GM21515 (cell line): Measurements from ENCODE around the gene OPCML.

Source experiments
- ATAC-seq: cut with Tn5 transposase; IDR thresholded peaks from one replicate; pipeline ENCODE4 v1.9.1; 2021; ENCODE audit not compliant: unreplicated experiment

Gene OPCML

DNA sequence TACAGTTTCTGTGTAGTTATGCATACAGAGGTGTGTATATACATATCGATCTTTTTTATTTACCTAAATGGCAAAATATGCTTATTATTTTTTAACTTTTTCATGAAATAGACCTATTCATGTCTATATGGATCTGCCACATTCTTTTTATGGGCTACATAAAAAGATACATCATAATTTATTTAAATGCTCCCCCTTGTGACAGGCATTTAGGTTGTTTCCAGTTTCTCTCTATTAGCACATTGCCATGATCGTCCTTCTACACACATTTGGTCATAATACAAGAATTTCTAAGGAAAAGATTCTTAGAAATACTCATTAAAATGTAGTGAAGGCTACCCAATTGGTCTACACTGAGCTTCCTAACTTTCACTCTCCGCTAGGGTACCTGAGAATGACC lies 1067.4 kb downstream of the OPCML start:
- no peak for ATAC-seq

DNA sequence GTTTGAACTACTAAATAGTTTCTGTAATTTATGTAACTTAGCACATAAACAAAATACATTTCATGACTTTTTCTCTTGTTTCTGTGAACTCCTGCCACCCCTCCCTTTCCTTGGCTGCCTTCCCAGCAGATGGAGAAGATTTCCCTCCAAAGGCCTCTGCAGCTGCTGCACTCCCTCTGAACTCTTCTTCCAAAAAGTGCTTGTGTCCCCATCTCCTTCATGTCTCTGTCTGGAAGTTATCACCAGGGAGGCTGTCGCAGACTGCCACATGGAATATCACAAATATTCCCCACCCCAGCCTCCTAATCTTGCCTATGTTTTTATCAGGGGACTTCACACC lies 1068.3 kb downstream of the OPCML start:
- no peak for ATAC-seq

DNA sequence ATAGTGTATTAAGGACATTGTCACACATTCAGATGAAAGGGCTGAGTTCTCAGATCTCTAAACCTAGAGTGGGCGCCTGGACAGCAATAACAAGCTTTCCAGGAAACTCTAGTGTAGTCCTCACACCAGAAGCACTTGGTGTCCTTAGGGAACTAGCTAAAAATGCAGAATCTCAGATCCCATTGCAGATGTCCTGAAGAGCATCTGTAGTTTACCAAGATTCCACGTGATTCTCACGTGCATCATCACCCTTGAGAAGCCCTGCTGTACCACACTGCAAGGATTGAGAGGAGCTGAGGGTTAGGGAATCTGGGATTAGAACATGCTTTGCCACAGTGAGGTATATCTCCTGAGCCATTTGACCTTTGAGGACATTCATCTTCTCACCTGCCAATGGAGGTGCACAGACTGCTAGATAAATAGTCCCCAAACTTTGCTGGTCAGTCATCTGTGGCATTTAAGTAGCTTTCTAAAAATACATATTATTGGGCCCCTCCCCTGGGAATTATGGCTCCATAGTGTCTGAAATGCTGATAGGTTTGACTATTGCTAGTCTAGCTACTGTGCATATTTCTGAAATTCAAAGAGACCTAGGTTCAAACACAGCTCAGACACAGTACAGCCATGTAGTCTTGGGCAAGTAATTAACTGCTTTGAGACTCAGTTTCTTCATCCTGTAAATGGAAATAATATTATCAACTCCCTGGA lies 1068.9 kb downstream of the OPCML start:
- ATAC-seq: no peak

DNA sequence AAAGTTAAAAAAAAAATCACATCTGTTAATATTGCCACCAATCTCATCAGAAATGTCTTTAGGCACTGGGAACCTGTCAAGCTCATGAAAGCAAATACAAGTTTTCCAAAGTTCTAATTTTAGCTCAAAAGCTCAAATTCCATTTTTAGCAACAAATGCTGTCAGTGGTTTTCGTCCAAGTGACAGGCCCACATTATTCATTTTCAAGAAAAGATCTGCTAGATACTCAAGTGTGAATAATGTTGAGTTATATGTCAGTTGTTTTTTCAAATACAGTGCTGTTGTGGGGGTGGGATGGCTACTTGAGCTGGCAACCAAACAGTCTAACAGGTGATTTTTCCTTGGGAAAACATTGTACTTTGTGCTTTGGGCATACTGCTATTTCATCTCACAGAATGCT lies 1072.6 kb downstream of the OPCML start:
- ATAC-seq: no peak

DNA sequence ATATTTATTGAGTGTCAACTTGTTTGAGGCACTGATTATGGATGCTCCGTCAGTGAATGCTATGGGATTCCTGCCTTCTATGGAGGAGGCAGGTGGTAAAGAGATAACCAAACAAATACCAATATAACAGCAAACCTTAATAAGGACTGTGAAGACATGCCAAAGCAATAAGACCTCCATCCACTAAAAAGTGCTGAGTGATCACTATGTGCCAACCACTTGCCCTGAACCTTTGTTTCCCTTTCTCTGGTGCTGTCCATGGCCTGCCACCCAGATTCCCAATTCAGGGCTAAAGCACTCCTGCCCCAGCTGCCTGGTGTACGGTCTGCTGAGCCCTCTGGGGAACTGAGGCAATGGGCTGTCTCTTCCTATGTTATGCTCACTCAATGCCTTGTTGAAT lies 1074.9 kb downstream of the OPCML start:
- no peak for ATAC-seq

DNA sequence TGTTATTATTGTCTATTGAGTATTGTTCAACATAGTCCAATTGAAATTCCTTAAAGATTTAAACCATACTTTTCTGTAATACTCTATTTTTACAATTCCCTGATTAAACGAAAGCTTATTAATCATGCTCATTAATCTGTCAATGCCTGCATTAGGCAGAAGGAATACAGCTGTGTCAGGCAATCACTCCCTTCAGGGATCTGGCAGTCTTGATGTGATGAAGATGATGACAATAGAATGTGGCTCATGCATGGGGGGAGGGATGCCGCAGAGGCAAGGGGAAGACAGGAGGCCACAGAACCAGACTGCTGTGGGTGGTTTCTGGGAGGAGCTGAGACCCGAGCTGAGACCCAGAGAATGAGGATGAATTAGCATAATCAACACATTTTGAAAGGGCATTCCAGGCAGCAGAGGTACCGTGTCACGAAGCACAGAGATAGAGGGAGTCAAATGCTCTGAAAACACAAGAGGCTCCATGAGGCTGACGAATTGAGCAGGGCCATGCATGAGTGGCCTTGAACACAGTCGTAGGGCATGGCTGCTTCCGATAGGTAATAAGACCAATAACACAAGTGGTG lies 1075.5 kb downstream of the OPCML start:
- ATAC-seq: no peak

DNA sequence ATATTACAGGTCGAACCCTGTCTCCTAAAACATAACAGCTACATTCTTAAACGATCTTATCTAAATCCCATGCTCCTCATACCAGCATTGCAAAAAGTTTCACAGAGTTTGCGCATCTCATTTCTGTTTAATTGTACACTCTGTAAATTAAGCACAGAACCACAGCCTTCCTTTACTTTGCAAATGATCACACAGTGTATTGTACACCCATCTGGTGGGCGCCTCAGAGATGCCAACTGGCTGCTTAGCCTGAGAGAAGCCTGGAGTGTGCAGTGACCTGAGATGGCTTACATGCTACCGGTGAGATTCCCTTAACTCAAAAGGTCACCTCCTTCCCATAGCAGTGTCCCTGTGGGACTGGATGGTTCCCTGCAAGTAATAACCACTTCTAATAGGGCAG lies 1077.3 kb downstream of the OPCML start:
- ATAC-seq: no peak

DNA sequence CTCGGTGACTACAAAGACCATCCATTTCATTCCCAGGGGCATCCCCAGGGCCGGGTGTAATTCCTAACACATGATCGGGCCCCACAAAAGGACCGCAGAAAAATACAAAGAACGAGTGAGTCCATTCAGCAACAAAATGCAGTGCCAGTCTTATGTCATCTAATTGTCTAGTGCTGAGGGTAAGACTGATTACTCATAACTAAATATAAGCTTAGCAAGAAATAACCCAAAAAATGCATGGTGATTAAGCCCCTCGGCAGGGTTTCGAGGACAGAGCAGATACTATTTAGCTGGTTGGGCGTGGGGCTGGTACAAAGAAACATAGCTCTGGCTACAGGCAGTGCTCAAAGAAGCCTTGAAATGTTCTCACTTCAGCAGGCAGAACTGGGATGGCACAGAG lies 1078.9 kb downstream of the OPCML start:
- ATAC-seq: no peak

DNA sequence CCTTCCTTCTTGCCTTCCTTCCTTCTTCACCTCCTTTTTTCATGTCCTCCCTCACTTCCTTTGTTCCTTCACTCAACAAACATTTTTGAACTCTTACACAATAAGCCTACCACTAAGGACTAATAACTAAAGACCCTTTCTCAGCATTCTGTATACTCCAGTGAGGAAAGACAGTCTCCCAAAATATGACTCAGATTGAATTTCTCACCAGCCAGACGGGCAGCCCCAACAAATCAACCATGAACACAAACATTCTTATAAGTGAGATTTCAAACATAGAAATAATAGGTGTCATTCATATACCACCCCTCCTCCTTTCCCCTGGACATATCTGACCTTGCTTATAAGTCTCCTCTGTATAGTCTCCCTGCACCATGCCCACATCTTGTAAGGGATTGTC lies 1079.7 kb downstream of the OPCML start:
- ATAC-seq: no peak

DNA sequence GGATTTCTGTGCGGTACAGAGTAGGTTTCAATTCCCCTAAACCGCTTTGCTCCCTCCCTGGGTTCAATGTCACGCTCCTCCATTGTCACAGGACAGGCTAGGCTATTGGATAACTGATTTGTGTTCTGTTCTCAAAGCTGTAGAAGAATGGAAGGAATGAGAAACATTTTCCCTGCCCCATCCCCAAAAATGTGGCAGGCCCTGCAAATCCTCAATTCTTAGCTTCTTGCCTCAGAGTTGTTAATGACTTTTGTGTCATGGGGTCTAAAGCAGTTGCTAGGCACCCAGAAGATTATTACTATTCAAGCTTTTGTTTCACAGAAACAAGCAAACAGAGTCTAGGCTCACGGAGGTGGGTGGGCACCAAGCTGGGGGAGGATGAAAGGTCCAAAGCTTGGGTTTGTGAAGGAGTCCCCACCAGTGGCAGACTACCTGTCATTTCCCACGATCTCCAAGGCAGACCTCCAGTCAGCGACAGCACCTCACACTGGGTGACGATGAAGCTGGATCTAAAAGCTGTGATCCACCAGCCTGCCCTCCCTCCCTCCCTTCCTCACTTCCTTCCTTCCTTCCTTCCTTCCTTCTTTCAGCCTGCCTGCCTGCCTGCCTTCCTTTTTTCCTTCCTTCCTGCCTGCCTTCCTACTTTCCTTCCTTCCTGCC lies 1080.2 kb downstream of the OPCML start:
- ATAC-seq: no peak

DNA sequence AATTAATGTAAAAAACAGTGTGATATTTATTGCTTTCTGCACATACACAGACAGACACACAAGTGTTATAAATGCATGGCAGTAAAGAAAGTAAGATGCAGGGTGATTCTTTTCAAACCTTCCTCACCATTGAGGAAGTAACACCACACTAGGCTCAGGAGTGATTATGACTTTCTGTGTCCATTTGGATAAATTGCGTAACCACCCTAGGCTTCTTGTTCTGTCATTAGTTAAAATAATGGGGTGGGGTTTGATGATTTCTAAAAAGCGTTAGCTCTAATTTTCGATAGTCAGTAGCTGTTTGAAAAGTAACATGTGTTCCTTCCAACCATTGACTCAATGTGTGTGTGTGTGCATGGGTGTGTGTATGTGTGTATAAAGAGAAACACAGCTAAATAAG lies 1081.7 kb downstream of the OPCML start:
- ATAC-seq: no peak

DNA sequence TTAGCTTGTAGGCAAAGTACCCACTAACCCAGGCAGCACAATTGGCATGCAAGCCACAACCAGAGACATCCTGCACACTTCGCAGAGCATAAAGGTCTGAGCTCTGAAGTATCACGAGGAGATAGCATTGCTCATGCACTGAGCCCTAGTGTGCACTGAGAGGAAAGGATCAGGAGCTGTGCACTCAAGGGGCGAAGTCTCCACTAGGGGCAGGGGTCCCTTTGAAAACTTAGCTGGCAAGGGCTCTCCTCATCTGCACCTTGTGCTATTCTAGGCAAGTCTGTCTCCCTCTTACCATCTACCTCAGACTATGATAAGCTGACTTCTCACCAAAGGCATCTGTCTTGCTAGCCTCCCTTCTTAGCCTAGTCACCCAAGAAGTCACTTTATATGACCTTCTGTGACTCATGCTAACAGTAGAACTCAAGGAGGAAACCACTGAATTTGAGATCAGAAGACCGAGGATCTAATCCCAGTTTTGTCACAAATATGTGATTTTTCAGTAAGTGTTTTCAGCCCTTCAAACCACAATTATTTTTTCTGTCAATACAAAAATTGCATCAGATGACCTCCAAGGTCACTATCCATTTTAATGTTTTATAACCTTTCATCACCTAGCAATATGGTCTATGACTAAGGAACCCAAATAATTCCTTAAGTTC lies 1083.8 kb downstream of the OPCML start:
- no peak for ATAC-seq

DNA sequence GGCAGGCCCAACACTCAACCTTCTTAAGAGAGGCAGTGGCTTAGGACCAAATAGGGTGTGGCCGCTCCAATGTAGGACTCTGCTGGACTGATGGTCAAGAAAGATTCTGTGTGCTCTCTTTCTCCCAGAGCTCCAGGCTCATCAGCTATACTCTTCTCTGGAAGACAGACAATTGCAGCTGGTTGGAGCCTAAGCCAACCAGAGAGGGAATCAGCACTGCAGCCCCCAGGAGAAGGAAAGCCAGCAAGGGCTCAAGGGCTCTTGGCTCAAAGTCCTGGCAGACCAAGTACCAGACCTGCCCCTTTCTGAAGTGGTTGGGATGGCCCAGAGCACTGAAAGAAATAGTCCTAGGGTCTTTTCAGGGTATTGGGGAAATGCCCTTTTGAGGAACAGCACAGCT lies 1084.5 kb downstream of the OPCML start:
- ATAC-seq: no peak

DNA sequence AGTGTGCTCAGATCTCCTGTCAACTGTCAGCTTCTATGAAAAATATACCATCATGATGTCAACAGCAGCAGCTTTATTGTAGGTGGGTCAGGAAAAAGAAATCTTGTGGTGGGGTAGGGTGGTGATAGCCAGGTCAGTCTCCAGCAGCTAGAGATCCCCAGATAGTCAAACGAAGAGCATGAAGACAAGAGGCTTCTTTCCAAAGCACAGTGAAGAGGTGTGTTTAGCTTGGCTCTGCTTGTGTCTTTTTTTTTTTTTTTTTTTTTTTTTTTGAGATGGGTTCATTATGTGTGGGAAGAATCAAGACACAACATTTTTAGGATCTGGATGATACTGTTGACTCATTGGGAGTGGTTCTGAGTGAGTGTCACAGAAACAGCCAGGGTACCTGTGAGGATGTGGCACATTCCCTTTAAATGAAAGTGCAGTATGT lies 1086.4 kb downstream of the OPCML start:
- ATAC-seq: no peak

DNA sequence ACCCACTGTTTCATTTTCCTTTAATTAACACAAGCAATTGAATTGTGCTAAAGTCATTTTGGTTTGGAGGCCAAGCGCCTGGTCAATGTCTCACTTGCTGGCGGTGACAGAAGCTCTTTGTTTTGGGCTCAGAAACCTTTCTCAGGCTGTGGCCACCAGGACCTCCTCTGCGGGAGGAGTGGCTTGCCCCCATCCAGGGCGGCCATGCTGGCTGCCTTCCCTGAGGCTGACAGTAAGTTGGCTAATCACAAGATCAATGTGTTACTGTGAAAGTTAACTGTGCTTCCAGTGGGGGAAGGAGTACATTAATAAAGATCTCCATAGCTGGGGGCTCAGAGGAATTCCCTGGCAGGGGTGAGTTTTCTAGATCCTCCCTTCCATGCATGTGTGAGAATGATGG lies 1087.4 kb downstream of the OPCML start:
- no peak for ATAC-seq

DNA sequence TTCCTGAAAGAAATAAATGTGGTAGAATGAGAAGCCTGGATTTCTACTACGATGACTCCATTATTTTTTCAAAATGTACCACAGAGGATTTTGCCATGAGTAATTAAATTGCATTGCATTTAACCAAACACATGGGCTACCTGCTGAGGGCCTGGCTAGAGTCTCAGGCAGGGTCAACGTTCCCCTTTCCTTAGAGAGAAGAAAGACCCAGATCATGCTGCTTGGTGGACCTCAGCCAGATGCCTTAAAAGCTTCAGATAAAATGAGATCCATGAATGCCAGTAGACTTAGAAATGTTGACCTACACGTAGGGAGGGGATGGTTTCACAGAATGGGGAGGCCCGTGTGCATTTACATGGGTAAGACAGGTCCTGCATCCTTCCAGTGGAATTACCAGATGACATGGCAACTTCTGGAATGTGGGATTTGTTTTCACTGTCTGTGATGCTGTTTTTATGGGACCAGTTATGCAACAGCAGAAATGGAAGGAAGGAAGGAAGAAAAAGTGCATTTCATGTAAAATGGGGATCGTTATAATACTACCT lies 1092.5 kb downstream of the OPCML start:
- no peak for ATAC-seq

DNA sequence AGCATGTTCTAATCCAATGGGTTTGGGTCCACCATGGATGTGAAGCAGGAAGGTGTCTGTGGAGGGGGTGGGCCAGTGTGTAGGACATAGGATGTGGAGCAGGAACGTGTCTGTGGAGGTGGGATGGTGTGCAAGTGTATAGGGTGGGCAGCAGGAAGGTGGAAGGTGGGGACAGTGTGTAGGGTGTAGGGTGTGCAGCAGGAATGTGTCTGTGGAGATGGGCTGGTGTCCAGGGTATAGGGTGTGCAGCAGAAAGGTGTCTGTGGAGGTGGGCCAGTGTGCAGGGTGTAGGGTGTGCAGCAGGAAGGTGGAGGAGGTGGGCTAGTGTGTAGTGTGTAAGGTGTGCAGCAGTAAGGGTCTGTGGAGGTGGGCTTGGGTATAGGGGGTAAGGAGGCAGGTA lies 1093.9 kb downstream of the OPCML start:
- ATAC-seq: no peak

DNA sequence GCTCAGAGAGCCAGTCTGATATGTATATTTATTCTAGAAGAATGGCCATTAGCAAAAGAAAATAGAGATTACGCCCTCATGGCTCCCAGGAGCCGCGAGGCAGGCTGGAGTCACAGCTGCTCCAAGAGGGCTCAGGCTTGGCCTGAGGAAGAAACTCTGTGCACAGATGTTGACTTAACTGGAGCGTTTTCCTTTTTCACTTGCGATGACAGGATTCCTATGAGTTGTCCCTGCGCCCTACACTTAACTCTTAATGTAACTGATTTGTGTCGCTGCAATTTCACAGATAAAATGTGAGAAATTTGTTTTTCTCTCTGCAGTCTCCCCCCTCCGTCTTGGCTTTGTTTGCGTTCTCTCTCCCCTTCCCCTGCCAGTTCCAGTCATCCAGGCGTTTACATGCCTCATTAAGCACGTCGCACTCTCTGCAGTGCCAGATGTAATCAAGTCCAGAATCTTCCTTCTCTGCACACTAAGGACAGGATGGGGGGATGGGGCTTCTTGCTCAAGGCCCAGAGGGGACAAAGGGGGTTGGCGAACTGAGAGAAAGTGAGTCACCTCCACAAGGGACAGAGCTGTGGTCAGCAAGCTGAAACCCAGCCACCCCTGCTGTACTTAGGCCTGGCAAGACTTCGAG lies 1101.8 kb downstream of the OPCML start:
- no peak for ATAC-seq

DNA sequence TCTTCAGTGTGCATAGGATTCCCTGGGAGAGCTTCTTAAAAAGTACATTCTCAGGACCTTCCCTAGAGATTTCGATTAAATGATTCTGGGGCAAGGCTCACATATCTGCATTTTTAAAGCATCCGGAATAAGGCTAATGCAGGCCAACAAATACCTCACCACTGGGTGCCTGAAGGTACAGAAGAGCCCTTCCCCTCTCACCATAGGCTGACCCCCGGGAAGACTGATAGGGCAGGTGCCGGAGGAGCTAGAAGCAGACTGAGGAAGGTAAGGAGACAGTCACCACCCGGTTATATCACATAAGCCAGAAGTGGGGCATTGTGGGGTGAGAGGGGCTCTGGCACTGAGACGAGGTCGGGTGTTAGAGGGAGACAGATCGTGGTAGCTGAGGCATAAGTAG lies 1102.6 kb downstream of the OPCML start:
- no peak for ATAC-seq

DNA sequence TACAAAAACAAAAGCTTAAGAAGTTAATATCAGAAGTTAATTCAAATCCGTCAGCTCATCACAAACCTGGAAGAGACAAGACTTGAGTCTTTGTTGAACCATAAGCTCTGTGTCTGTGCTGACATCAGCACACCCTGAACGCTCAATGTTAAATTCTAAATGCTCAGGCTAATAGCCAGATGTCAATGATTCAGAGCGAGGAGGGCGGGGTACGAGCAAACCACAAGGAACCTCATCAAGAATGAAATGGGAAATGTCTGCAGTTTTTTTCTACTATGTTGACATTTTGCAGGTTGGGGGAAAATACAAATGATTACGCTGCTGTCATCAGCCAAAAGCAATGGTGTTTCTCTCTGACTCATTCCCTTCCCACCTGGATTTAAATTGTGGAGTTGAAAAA lies 1104.7 kb downstream of the OPCML start:
- ATAC-seq: no peak

DNA sequence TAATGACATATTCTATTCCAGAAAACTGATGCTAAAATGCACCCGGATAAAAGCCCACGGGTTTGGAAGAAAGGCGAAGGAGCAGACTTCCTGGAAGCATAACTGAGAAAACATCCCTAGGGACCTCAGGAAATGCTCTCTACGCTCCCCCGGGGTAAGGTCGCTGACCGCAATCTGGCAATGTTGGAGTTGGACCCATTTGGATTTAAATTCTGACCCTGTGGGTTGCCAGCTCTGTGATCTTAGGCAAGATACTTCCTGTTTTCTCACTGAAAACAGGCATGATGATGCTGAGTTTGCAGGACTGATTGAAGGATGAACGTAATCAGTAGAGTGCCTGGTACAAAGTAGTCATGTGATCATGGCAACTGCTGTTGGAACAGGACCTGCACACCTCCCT lies 1107.9 kb downstream of the OPCML start:
- ATAC-seq: no peak
